RPMI8226 (cell line): ENCODE results near the gene SPAG9.
"Not testable (repeated sequence)": the region's sequence is repeated elsewhere in the genome, so short reads cannot be mapped to it uniquely, and the experiment has no call there.

Experiments used
- DNase-seq: peaks from one replicate; pipeline ENCODE4 v3.0.0-alpha.2; 2015

Gene SPAG9

GRCh38 chr17:50949989-50950877 lies 170.4 kb downstream of the SPAG9 start:
- DNase-seq: peak; percentile 96

GRCh38 chr17:50949128-50949988 lies 171.3 kb downstream of the SPAG9 start:
- no peak for DNase-seq

GRCh38 chr17:50948711-50949110 lies 172.0 kb downstream of the SPAG9 start:
- DNase-seq: no peak

GRCh38 chr17:50947782-50948543 lies 172.7 kb downstream of the SPAG9 start:
- DNase-seq: no peak

- DNase-seq: no peak
Observed at GRCh38 chr17:50946891-50947781, 173.5 kb downstream of the SPAG9 start.

GRCh38 chr17:50946223-50946890 lies 174.3 kb downstream of the SPAG9 start:
- DNase-seq: no peak

- no peak for DNase-seq
Observed at GRCh38 chr17:50945779-50946222, 174.9 kb downstream of the SPAG9 start.

GRCh38 chr17:50944902-50945720 lies 175.6 kb downstream of the SPAG9 start:
- DNase-seq: no peak

- DNase-seq: peak; percentile 94
Observed at GRCh38 chr17:50944054-50944901, 176.4 kb downstream of the SPAG9 start.

- DNase-seq: peak; percentile 58
Observed at GRCh38 chr17:50943575-50943933, 177.1 kb downstream of the SPAG9 start.

- DNase-seq: not testable (repeated sequence)
Observed at GRCh38 chr17:50941676-50942048, 179.0 kb downstream of the SPAG9 start.

GRCh38 chr17:50939795-50940684 lies 180.6 kb downstream of the SPAG9 start:
- no peak for DNase-seq

- DNase-seq: no peak
Observed at GRCh38 chr17:50939542-50939794, 181.2 kb downstream of the SPAG9 start.

GRCh38 chr17:50938821-50939541 lies 181.7 kb downstream of the SPAG9 start:
- no peak for DNase-seq

- no peak for DNase-seq
Observed at GRCh38 chr17:50935996-50936266, 184.7 kb downstream of the SPAG9 start.

GRCh38 chr17:50935221-50935995 lies 185.3 kb downstream of the SPAG9 start:
- no peak for DNase-seq

GRCh38 chr17:50934672-50935220 lies 185.9 kb downstream of the SPAG9 start:
- DNase-seq: no peak
